ENCODE results near the gene DEDD2. TPM values are rescaled to one million over a fixed set of nuclear protein-coding genes. Genes with fewer than 3 reads are reported as not detected.

The DEDD2 gene
- polyA plus RNA-seq, 1 donor = 20.2 TPM

DNA sequence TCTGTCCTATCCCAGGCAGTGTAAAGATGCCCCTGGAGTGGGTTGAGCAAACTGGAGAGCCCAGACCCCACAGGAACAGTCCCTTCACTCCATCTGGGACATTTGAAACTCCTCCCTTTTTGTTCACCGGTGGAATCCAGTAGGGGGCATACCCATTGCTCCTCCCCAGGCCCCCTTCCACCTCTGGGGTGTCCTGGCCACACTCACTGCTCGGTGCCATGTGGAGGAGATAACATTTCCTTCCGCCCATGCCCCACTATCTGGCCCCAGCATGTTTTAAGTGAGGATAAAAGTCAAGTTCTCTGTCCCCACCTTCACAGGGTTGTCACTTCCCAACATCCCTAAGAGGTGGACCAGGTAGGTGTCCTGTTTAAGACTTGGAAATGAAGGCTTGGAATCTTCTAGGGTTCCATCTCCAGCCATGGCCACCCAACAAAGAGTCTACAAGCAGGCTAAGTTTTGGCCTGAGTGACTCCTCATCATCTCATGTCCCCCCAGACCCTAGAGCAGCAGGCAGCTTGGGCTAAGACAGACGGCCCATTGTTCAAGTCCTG lies 11.9 kb upstream of the DEDD2 start:
- DNase-seq = no peak

DNA sequence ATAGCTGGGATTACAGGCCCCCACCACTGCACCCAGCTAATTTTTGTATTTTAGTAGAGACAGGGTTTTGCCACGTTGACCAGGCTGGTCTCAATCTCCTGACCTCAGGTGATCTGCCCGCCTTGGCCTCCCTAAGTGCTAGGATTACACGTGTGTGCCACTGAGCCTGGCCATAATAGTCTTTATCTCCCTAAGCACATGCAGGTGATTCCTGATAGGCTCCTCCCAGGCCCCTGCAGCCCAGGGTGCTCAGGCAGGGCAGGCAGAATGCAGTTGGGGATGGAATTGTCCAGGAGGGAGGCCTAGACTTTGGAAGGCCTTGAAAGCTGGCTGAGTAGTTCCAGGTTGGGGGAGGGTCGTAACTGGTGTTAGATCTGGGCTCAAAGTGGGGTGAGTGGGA lies 11.2 kb upstream of the DEDD2 start:
- DNase-seq = no peak

DNA sequence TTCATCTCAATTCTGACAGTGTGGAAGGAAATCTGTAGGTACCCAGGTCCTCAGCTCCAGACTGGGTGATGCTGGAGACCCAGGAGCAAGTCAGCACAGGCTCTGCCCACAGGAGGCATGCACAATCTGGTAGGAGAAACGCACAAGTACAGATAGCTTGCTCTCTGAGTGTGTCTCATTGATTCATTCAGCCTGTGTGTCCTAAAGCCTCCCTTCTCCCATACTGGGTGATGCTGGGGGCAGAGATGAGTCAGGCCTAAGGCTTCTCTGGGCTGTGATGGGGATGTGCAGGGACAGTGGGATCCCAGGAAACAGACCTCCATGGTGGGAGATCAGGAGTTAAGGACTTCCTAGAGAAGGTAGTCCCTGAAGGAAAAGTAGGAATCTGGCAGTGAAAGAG lies 9.4 kb upstream of the DEDD2 start:
- no peak for DNase-seq

DNA sequence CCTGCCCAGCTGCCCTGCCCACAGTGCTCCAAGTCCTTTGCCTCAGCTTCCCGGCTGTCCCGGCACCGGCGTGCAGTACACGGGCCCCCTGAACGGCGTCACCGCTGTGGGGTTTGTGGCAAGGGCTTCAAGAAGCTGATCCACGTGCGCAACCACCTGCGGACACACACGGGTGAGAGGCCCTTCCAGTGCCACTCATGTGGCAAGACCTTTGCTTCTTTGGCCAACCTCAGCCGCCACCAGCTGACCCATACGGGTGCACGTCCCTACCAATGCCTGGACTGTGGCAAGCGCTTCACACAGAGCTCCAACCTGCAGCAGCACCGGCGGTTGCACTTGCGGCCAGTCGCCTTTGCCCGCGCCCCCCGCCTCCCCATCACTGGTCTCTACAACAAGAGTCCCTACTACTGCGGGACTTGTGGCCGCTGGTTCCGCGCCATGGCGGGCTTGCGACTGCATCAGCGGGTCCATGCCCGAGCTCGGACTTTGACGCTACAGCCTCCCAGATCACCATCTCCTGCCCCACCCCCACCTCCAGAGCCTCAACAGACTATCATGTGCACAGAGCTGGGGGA lies 8.3 kb upstream of the DEDD2 start:
- no peak for DNase-seq

DNA sequence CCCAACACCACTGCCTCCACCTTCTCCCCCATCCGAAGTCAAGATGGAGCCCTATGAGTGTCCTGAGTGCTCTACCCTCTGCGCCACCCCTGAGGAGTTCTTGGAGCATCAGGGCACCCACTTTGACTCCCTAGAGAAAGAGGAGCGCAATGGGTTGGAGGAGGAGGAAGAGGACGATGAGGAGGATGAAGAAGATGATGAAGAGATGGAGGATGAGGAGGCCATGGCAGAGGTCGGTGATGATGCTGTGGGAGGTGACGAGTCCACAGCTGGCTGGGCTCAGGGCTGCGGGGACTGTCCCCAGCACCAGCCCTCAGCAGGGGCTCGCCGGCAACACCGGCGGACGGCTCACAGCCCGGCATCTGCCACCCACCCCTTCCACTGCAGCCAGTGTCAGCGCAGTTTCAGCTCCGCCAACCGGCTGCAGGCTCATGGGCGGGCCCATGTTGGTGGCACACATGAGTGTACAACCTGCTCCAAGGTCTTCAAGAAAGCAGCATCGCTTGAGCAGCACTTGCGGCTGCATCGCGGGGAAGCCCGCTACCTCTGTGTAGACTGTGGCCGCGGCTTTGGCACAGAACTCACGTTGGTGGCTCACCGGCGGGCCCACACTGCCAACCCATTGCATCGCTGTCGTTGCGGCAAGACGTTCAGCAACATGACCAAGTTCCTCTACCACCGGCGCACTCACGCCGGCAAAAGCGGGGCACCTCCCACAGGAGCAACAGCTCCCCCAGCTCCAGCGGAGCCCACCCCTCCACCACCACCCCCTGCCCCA lies 7.7 kb upstream of the DEDD2 start:
- no peak for DNase-seq

DNA sequence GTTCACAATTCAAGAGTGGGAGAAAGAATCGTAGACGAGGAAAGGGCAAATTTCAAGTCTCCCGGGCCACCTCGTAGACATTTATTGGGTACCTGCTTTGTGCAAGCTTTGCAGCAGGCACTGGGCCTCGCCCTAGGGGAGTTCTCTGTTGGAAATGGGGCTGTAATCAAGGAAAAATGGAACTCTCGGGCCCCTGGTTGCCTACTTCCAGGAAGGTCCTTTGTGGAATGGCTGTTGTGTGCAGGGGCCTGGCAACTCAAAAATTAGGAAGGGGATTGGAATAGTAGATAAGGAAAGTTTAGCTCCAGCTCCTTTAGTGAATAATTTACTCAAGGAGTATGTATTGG lies 3.2 kb upstream of the DEDD2 start:
- DNase-seq = no peak

DNA sequence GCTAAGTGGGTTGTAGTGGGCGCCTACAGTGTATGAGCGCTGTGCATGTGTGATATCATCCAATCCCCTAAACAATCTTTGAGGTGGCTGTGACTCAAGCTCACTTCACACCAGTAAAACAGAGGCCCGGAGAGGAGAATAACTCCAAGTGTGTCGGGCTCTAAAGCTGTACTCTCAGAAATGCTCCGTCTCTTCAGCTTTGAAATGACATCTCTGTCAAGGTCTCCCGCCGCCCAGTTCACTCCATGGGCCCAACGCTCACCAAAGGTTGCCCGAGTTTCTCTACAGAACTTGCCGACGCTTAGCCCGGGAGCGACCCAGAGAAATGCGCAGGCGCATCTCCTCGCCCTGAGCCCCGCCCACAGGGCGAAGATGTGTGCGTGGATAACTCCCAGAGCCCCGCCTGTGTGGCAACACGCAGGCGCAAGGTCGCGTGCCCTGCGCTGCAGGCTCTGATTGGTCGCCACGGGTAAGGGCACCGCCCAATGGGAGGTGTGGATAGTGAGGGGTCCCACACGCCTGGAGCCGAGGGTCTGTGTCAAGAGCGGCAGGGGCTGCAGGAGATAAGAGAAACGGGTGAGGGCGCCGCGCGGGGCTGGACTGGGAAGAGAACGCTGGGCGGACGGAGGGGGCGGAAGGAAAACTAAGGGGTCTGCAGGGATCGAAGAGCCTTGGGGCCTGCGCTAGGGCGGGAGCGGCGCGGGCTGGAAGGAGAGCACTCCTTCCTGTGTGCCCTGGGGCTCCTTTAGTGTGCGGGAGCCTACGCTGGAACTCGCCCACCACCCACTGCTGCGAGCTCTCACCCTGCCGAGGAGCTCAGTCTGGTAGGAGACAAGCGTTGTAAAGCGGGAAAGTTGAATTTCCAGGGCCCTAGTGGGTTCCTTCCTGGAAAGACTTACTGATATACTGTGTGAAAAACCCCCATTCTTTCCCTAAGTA lies 2.6 kb upstream of the DEDD2 start, which contains the start of gene ZNF526:
Gene ZNF526 (plus strand): TSS at position 501 of the 939 bp plus-strand sequence. CDS start 4,092 bp downstream, outside the sequence.
- DNase-seq = peak; percentile 97

DNA sequence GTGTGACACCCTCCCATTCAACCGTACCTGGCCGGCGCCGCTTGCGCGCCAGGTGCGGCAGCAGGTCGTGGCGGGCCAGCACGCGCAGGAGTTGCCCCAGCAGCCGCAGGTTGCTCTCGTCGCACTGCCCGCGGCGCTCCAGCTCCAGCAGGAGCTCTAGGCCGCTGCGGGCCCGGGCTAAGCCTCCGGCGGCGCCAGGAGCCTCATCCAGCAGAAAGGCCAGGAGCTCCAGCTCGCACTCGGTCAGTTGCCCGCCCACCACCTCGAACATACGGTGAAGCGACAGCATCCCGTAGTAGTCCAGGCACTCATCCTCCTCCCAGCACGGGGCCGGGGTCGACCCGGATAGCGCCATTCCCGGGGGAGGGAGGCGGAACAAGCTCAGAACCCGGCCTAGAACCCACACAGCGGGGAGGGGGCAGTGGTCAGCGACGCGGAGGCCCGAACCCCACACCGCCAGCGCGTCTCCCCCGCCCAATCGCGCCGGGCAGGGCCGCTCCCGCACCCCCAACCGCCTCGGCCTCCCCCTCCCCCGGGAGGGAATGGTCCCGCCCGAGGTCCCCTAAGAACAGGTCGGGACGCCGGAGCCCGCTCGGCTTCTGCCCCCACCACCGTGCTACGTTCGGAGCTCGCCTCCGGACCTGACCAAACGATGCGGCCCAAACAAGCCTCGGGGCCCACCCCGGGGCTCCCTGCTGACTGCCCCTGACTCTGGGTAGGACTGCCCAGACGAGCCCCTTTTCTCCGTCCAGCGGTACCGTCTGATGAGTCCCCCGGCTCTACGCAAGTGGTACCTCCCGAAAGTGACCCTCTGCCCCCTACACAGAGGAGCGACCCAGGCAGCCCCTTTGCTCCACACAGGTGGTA lies 591 bp downstream of the DEDD2 start:
- DNase-seq = peak; percentile 22

DNA sequence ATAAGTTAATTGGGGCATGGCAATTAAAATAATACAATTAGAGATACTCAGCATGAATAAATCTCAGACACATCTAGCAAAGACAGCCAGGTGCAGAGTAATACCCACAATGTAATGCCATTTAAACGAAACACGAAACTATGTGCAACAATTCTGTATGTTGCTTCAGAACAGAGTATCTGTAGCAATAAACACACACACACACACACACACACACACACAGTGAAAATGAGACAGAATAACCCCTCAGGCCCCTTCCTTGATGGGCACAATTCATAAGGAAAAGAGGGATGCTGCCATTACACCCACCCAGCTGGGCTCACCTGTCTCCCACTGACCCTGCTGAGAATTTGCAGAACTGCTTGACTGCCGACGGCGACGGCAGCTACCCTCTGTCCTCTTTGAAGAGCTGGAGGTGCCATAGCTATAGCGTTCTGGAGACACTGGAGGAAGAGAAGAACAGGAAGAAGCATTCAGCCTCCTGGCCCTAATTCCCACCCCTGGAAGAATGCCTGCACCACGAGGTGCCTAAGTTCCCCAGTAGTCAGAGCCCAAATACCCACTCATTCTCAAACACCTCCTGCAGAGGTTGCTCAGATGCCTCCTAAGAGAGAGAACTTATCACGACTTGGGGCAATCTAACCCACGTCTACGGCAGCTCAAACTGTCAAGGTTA lies 2.5 kb downstream of the DEDD2 start:
- no peak for DNase-seq

DNA sequence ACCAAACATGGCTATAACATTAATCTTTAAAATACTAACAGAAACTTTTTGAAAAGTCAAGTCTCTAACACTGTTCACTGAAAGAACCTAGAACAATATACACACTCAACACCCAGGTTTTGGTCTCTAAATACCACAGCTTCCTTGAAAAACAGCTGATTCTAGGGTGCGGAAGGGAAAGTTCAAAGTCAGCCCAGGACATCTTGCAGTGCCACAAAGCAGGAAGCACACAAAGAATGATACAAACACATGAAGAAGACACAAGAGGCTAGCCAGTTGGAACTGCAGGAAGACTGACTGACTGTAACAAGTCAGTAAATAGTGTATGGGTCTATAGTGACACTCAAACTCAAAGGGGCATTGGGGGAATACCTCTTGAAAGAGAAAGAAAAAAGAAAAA lies 4.6 kb downstream of the DEDD2 start:
- DNase-seq = no peak

DNA sequence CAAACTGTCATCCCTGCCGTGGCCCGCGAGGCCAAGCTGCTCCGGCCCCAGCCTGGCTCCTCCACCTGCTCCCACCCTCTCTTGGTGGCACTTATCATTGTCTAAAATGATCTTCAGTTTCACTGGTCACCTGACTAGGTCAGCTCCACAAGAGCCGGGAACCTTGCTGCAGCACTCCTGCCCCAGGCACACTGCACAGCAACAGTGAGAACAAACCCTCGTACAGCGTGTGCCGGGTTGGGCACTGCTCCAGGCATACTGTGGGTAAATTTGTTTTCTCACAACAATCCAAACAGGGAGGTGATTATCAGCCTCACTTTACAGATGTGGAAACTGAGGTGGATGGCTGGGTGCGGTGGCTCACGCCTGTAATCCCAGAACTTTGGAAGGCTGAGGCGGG lies 8.9 kb downstream of the DEDD2 start:
- DNase-seq = no peak

DNA sequence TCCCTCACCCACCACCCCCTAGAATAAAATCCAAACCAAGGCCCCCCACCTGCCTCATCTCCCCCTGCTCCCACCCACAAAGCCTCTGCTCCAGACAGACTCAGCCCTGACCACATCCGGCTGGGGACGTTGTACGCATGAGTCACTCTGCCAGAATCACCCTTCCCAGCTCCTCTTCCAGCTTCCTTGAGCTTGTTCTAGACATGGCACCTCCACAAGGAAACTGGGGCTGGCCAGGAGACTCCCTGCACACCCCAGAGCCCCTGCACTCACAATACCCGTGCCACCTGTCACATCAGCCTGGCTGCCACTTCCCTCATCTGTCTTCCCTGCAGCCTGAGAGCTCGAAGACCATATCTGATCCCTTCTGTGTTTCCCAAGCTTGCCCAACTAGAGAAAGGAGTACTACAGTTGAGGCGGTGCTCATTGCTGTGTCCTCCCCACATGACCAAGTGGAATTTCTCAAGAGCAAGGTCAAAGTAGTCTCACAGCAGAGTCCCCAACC lies 9.7 kb downstream of the DEDD2 start:
- DNase-seq = no peak

DNA sequence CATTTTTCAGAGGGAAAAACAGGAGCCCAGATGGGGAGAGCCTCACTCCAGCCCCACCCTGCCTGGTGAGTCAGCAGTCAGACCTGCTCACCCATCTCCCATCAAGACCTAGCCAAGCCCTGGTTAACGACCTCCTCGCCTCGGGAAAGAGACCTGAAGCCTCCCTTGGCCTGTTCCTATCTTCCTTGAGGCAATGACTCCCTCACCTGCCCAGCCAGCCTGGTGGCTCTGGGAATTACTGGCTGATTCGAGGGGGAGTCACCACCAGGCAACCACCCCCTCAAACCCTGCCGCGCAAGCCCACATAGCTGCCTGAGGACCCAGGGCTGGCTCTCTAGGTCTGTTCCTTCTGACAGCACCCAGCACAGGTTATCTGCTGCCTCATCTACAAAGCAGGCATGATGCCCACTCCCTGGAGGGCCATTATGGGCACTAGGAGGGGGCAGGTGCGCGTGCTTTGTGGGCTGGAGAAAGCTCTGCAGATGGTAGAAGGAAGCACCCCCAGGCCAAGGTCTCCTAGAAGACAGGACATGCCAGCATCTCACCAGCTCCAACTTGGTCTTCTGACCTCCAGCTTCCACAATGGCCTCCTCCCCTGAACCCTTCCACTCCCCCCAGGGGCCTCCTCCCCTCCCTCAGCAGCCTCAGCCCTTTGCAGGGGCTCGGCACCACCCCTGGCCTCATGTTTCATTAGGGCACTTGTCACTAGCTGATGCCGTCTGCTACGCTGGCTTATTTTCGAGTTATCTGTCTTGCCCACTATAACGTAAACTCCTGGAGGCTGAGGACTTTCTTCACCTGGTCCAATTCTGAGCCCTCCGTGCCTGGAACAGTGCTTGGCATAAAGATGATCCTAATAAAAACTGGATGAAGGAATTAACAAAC lies 10.4 kb downstream of the DEDD2 start:
- DNase-seq = no peak

DNA sequence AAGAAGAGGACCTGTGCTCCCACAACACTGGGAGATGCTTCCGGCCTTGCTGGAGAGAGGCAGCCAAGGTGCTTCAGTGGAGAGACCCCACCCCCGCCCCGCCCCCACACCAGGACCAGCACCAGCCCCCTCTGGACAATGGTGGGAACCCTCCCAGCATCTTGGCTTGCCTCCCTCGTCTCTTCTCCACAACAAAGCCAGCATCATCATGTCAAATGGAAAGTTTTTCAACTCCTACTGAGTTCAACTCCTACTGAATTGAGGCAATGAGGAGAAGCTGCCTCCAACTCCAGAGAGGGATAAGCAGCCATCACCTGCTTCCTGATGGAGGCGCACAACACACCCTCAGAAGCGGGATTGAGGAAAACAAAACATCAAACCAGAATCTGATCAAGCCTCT lies 12.8 kb downstream of the DEDD2 start:
- no peak for DNase-seq

DNA sequence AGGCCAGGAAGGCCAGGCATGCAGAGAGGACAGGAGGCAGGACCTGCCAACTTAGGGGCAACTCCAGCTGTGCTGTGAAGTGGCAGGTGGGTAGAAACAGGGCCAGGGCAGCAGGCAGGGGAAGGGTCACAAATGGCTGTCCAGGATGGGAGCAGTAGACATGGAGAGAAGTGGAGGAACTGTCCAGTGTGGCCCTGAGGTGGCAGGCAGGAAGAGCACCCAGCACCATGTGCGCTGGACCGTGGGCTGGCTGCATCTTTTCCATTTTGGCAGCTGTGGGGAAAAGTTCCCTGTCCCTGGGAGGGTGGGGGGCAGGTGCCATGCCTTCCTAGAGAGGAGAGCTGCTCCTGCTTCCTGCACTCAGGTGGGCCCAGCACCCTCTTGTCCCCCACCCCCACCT lies 13.8 kb downstream of the DEDD2 start:
- no peak for DNase-seq

DNA sequence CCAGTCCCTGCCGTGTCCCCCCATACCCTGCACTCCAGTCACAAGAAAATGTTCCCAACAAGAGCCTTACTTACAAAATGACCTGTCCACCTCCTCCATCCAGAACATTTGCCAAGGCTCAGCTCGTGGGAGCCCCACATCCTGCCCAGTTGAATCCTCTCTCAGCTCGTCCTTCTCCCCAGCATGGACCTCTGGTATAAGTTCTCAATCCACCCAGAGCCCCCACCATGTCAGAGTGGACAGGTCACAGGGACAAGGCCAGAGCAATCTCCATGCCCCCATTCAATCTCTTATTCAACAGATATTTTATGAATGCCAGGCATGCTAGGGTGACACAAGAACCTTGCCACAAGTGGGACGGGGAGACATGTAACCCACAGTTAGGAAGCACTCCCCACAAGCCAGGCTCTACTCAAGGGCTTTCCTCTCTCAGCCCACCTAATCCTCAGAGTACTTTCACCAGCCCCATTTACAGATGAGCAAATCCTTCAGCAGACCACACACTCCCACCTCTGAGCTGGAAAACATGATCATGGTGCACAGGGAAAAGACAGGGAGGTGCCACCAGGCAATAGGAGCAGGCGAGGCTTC lies 15.1 kb downstream of the DEDD2 start:
- no peak for DNase-seq

DNA sequence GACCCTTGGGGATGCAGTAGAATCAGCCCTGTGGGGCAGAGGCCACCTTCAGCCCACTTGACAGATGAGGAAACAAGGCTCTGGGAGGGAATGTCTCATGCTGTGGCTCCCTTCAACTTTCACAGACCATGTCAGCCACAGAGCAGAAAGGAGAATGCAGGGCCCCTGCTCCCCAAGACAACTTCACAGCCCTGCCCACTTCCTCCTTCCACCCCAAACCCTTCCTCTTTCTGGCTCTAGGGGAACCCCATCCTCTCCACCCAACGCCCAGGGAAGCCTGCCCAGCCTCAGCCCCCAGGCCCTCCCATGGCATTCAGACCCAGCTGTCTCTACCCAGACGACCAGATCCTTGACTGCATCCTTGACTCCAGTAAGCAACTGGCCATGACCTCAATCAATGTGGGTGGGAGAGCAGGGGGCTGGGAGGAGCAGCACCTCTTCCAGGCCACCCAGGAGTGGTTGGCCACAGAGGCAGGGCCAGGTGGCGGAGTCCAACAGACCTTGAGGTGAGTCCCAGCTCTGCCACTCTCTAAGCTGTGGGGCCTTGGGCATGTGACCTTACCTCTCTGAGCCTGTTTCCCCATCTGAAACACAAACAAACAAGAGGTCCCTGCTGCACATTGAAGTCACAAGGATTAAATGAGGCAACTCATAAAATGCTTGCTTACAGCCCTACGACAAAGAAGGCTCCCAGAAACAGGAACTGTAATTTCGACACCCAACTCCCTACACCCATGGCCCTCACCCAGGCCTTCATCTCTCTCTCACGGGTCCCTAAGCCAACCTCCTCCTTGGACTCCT lies 15.8 kb downstream of the DEDD2 start:
- no peak for DNase-seq

DNA sequence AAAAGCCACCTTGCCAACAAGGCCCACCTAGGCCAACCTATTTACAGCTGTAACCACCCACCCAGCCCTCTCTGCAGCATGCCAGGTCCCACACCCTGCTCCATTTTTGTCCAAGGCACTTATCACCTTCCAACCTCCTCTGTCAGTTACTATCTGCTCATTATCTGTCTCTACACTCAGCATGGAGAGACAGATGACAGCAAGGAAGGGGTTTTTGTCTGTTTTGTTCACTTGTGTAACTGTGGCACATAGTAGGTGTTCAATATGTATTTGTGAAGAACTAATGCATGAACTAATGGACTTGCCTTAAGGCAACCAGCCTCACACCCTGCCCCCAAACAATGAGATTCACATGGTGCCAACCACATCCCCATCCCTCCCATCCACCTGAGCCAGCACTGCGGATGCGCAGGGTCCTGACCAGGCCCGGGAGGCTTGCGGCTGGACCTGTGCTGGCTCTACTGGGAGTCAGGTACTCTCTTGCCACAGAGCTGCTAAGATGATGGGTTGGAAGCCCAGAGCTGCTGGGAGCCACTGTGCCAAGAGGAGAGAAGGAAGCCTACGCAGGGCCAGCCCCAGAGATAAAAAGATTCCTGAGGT lies 17.3 kb downstream of the DEDD2 start:
- DNase-seq = no peak
